GM19328 (cell line): Measurements from ENCODE around the gene SYNE2.

Experiments used
- ATAC-seq: cut with Tn5 transposase; IDR thresholded peaks from one replicate; pipeline ENCODE4 v1.9.1; 2021; ENCODE audit warnings: mild to moderate bottlenecking, moderate library complexity; ENCODE audit not compliant: unreplicated experiment

SYNE2 gene

GRCh38 chr14:64238631-64239030 lies 385.8 kb downstream of the SYNE2 start:
- no peak for ATAC-seq

- ATAC-seq, result no peak
These were observed 391.5 kb downstream of the SYNE2 start for GRCh38 chr14:64244279-64244678.

GRCh38 chr14:64245491-64245890 lies 392.7 kb downstream of the SYNE2 start:
- ATAC-seq, result no peak

- ATAC-seq, result no peak
These were observed 393.9 kb downstream of the SYNE2 start for GRCh38 chr14:64246688-64247087.

- no peak for ATAC-seq
These were observed 394.4 kb downstream of the SYNE2 start for GRCh38 chr14:64247195-64247594.

GRCh38 chr14:64248689-64249088 lies 395.9 kb downstream of the SYNE2 start:
- ATAC-seq, result no peak

GRCh38 chr14:64249363-64249762 lies 396.6 kb downstream of the SYNE2 start:
- ATAC-seq, result no peak

GRCh38 chr14:64253672-64254071 lies 400.9 kb downstream of the SYNE2 start:
- ATAC-seq, result no peak

GRCh38 chr14:64255756-64256155 lies 403.0 kb downstream of the SYNE2 start:
- ATAC-seq, result no peak

GRCh38 chr14:64260418-64260817 lies 407.6 kb downstream of the SYNE2 start:
- ATAC-seq, result no peak

- ATAC-seq, result no peak
These were observed 412.4 kb downstream of the SYNE2 start for GRCh38 chr14:64265222-64265621.

- no peak for ATAC-seq
These were observed 413.4 kb downstream of the SYNE2 start for GRCh38 chr14:64266239-64266638.

- ATAC-seq, result no peak
These were observed 419.2 kb downstream of the SYNE2 start for GRCh38 chr14:64272019-64272418.
